Gastrocnemius medialis (tissue), 4 donors: Measurements from ENCODE around the gene UBE2L6. TPM values are rescaled to one million over a fixed set of nuclear protein-coding genes. Genes with fewer than 3 reads are reported as not detected.

Experiments
- ATAC-seq, 2 donors: fragments of 150-250 bp; one replicate each; pipeline ENCODE4 v1.9.1; 2016
- DNase-seq, 2 donors: peaks; one replicate each; pipeline ENCODE4 v3.0.0-alpha.2; 2019
- H3K27ac ChIP-seq, 4 donors: fragments of 200-600 bp; sonication (generic); 1 replicate in 1 of 4; 2 replicates in 3 of 4; pipeline ENCODE4 v1.5.1; 2016 to 2018; ENCODE audit warnings: mild to moderate bottlenecking in 2 of 4, moderate library complexity in 1 of 4
- H3K27me3 ChIP-seq, 3 donors: fragments of 200-600 bp; sonication (generic) in 2 of 3; 1 replicate in 1 of 3; 2 replicates in 2 of 3; pipeline versions ENCODE4 v1.5.1 to v1.6.0; 2016 to 2019; ENCODE audit warnings: mild to moderate bottlenecking in 1 of 3, moderate library complexity in 1 of 3
- H3K36me3 ChIP-seq, 2 donors: fragments of 200-600 bp; sonication (generic) in 1 of 2; one replicate each; pipeline ENCODE4 v1.5.1; 2017 to 2018
- H3K4me1 ChIP-seq, 2 donors: fragments of 200-600 bp; sonication (generic) in 1 of 2; one replicate each; pipeline ENCODE4 v1.5.1; 2016 to 2017; ENCODE audit warnings: mild to moderate bottlenecking in 2 of 2
- H3K4me3 ChIP-seq, 4 donors: fragments of 200-600 bp; sonication (generic) in 3 of 4; 1 replicate in 1 of 4; 2 replicates in 3 of 4; pipeline ENCODE4 v1.5.1; 2016 to 2019; ENCODE audit warnings: mild to moderate bottlenecking in 2 of 4
- H3K9me3 ChIP-seq, 3 donors: fragments of 200-600 bp; sonication (generic) in 2 of 3; 1 replicate in 1 of 3; 2 replicates in 2 of 3; pipeline ENCODE4 v1.5.1; 2016 to 2019
- POLR2A ChIP-seq, 2 donors: fragments of 450-650 bp; IDR thresholded peaks; one replicate each; pipeline ENCODE4 v1.6.1; 2017; ENCODE audit warnings: antibody characterized with exemption in 2 of 2, mild to moderate bottlenecking in 2 of 2, moderate library complexity in 2 of 2
- in situ Hi-C, 4 donors: fragments of 200-750 bp; cut with MboI; loops; one replicate each; pipeline versions ENCODE4 v1.15.0 to v1.8.0; 2017; ENCODE audit warnings: low sequenced_read_pairs in 4 of 4
- intact Hi-C: fragments of 100-400 bp; cut with DNase I; formaldehyde crosslinking; loops from one replicate; pipeline ENCODE4 v1.15.1; 2023; ENCODE audit warnings: low total_unique reads
- total RNA-seq, 4 donors: library from RNA; depleted of rRNA; stranded (reverse); fragments of >200 nt; gene quantifications; one replicate each; pipeline versions ENCODE4 v1.1.0 to v1.2.3, GENCODE V29; 2016
- TF ChIP-seq, protein P1 (sequence below), 5 experiments: fragments of 450-650 bp in 3 of 5; fragments of 200-600 bp in 2 of 5; sonication (generic) in 2 of 5; IDR thresholded peaks in 4 of 5; conservative IDR thresholded peaks in 1 of 5; 1 replicate in 4 of 5; 2 replicates in 1 of 5; pipeline ENCODE4 v1.5.1; 2016 to 2019; ENCODE audit warnings: antibody characterized with exemption in 5 of 5, mild to moderate bottlenecking in 3 of 5, moderate library complexity in 3 of 5

Gene UBE2L6
- total RNA-seq, 4 donors from 2014 or later: 5.5 to 9.0 (median 6.7) TPM

DNA sequence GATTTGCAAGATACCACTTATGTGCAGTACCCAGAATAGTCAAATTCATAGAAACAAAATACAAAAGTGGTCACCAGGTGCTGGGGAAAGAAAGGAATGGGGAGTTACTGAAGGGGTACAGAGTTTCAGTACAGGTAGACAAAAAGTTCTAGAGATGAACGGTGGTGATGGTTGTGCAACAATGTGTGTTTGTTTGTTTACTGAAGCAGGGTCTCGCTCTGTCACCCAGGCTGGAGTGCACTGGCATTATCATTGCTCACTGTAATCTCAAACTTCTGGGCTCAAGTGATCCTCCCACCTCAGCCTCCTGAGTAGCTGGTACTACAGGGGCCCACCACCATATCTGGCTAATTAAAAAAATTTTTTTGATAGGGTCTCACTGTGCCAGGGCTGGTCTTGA is 12.1 kb downstream of the UBE2L6 start:
- no peaks in the 10 kb centered on the region for H3K4me1 ChIP-seq
- in situ Hi-C loops (loop anchor here in 1 of 4 donors (25.0 kb wide), 1 partner anchor 257 kb away; no protein-coding TSS in a partner anchor), intact Hi-C loops (no loop called here)
- TF ChIP-seq, protein P1, sequence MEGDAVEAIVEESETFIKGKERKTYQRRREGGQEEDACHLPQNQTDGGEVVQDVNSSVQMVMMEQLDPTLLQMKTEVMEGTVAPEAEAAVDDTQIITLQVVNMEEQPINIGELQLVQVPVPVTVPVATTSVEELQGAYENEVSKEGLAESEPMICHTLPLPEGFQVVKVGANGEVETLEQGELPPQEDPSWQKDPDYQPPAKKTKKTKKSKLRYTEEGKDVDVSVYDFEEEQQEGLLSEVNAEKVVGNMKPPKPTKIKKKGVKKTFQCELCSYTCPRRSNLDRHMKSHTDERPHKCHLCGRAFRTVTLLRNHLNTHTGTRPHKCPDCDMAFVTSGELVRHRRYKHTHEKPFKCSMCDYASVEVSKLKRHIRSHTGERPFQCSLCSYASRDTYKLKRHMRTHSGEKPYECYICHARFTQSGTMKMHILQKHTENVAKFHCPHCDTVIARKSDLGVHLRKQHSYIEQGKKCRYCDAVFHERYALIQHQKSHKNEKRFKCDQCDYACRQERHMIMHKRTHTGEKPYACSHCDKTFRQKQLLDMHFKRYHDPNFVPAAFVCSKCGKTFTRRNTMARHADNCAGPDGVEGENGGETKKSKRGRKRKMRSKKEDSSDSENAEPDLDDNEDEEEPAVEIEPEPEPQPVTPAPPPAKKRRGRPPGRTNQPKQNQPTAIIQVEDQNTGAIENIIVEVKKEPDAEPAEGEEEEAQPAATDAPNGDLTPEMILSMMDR (IDR thresholded peaks at IDR 0.05 in 4 of 5, conservative IDR thresholded peaks at IDR 0.05 in 1 of 5): no peak
- no peak for TF ChIP-seq POLR2A (IDR thresholded peaks at IDR 0.05)
- no peaks in the 10 kb centered on the region for H3K9me3 ChIP-seq
- H3K36me3 ChIP-seq: peaks cover 0 to 35% of the 10 kb centered on the region in 2 donors
- DNase-seq (no peak), ATAC-seq (no peak)
- H3K27me3 ChIP-seq: no peaks in the 10 kb centered on the region
- no peak overlapping the region for H3K27ac ChIP-seq
- H3K4me3 ChIP-seq: no peak overlapping the region

DNA sequence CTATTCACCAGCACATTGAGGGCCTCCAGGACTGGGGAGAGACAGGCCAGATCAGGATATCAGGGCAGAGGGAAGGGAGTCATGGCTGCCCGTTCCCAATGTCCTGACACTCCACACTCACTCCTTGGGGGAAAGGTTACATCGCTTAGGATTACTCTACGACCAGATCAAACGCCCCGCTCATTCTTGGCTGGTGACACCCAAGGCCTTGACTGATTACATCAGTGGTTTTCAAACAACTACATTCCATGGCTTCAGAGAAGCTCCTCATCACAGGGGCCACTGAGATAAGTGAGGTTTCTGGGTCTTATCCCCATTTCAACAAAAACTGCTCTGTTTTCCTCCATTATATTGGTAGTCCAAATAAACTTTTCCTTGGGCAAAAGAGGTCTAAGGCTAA is 15.0 kb downstream of the UBE2L6 start:
- peaks cover 0 to 36% of the 10 kb centered on the region in 2 donors for H3K36me3 ChIP-seq
- in situ Hi-C loops: loop anchor here in 1 of 4 donors (25.0 kb wide), 1 partner anchor 260 kb away; no protein-coding TSS in a partner anchor

DNA sequence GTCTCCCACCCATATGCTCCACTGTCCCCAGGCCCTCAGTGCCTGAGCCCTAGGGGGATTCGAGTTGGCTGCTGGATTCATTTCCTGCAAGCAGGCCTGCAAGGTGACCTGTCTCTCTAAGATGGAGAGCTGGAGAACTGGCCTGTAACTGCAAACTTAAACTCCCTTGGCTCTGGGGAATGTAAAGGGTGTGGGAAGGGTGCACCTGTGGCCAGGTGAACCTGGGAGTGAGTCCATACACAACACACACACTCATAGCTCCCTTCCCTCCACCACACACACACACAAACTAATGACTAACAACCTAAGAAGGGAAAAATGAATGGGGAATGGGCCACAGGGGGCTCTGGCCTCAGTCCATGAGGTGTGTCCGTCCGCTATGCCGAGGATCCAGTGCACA is 15.5 kb downstream of the UBE2L6 start:
- H3K36me3 ChIP-seq: peaks cover 0 to 36% of the 10 kb centered on the region in 2 donors
- in situ Hi-C loops: loop anchor here in 1 of 4 donors (25.0 kb wide), 1 partner anchor 260 kb away; no protein-coding TSS in a partner anchor
- intact Hi-C loops: no loop called here

More for the DNA sequence above, 15.0 kb downstream of the UBE2L6 start:
- no peak overlapping the region for H3K27ac ChIP-seq
- TF ChIP-seq, protein P1 (IDR thresholded peaks at IDR 0.05 in 4 of 5, conservative IDR thresholded peaks at IDR 0.05 in 1 of 5): no peak
- no peak for TF ChIP-seq POLR2A (IDR thresholded peaks at IDR 0.05)
- no peaks in the 10 kb centered on the region for H3K4me1 ChIP-seq
- no peak for ATAC-seq
- H3K27me3 ChIP-seq: no peaks in the 10 kb centered on the region
- intact Hi-C loops: no loop called here
- no peaks in the 10 kb centered on the region for H3K9me3 ChIP-seq
- H3K4me3 ChIP-seq: no peak overlapping the region
- no peak for DNase-seq

DNA sequence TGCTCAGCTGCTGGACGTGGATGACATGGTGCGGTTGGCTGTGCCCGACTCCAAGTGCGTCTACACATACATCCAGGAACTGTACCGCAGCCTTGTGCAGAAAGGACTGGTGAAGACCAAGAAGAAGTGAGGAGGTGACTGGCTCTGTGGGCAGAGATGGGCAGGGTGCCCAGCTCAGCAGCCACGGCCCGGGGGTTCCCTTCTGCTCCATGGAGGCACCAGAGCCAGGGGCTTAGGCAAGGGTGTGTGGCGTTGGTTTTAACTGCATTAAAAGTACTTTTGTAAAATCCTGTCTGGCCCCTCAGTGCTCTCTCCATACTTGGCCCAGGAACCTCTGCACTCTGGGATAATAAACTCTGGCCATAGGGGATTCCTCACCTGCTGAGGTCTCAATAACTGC is 17.5 kb downstream of the UBE2L6 start:
- intact Hi-C loops: no loop called here
- no peaks in the 10 kb centered on the region for H3K27me3 ChIP-seq
- DNase-seq (no peak), ATAC-seq (no peak)
- no peaks in the 10 kb centered on the region for H3K9me3 ChIP-seq
- in situ Hi-C loops: loop anchor here in 1 of 4 donors (25.0 kb wide), 1 partner anchor 262 kb away; no protein-coding TSS in a partner anchor
- H3K4me1 ChIP-seq: no peaks in the 10 kb centered on the region
- H3K27ac ChIP-seq: no peak overlapping the region
- no peak for TF ChIP-seq POLR2A (IDR thresholded peaks at IDR 0.05)
- TF ChIP-seq, protein P1 (IDR thresholded peaks at IDR 0.05 in 4 of 5, conservative IDR thresholded peaks at IDR 0.05 in 1 of 5): no peak
- no peak overlapping the region for H3K4me3 ChIP-seq
- H3K36me3 ChIP-seq: peaks cover 0 to 44% of the 10 kb centered on the region in 2 donors

More for the DNA sequence above, 15.5 kb downstream of the UBE2L6 start:
- H3K27me3 ChIP-seq: no peaks in the 10 kb centered on the region
- DNase-seq (no peak), ATAC-seq (no peak)
- no peaks in the 10 kb centered on the region for H3K4me1 ChIP-seq
- no peaks in the 10 kb centered on the region for H3K9me3 ChIP-seq
- no peak overlapping the region for H3K27ac ChIP-seq
- H3K4me3 ChIP-seq: no peak overlapping the region
- TF ChIP-seq POLR2A (IDR thresholded peaks at IDR 0.05): no peak
- TF ChIP-seq, protein P1 (IDR thresholded peaks at IDR 0.05 in 4 of 5, conservative IDR thresholded peaks at IDR 0.05 in 1 of 5): no peak
